Neural crest cell (in vitro differentiated cells): ENCODE data around the gene SNW1. TPM values are rescaled to one million over a fixed set of nuclear protein-coding genes. Genes with fewer than 3 reads are reported as not detected.

Source experiments
- DNase-seq: peaks from one replicate; pipeline ENCODE4 v3.0.0; 2021; ENCODE audit warnings: low read depth, mixed read lengths, low spot score
- H3K27ac Mint-ChIP-seq: one replicate; pipeline ENCODE4 v1.8.0; 2021; ENCODE audit warnings: mild to moderate bottlenecking, mixed read lengths; ENCODE audit not compliant: unreplicated experiment
- H3K27me3 Mint-ChIP-seq: 2 replicates; pipeline ENCODE4 v1.8.0; 2021; ENCODE audit warnings: low read depth, mild to moderate bottlenecking, mixed read lengths
- H3K36me3 Mint-ChIP-seq: 2 replicates; pipeline ENCODE4 v1.8.0; 2021; ENCODE audit warnings: low read depth, mild to moderate bottlenecking, mixed read lengths
- H3K4me1 Mint-ChIP-seq: 2 replicates; pipeline ENCODE4 v1.8.0; 2021; ENCODE audit warnings: mixed read lengths
- H3K4me3 Mint-ChIP-seq: one replicate; pipeline ENCODE4 v1.8.0; 2021; ENCODE audit warnings: mild to moderate bottlenecking, mixed read lengths
- H3K9me3 Mint-ChIP-seq: 2 replicates; pipeline ENCODE4 v1.8.0; 2021; ENCODE audit warnings: mixed read lengths
- CTCF ChIP-seq: fragments of 200-600 bp; sonication (generic); conservative IDR thresholded peaks from 2 replicates; pipeline ENCODE4 v1.5.0; 2021; ENCODE audit warnings: antibody characterized with exemption, mild to moderate bottlenecking
- total RNA-seq: library from RNA; stranded (reverse); gene quantifications from 2 replicates; pipeline ENCODE4 v1.2.1, GENCODE V29; 2021

The SNW1 gene
- total RNA-seq, 1 donor from 2014 or later, result 104 TPM

- DNase-seq, result no peak
- Mint-ChIP-seq H3K4me3 (no peak overlapping the region), H3K27ac (no peak overlapping the region), H3K27me3 (no peaks in the 10 kb centered on the region), H3K4me1 (no peaks in the 10 kb centered on the region), H3K9me3 (no peaks in the 10 kb centered on the region), H3K36me3 (peaks cover 9% of the 10 kb centered on the region)
- TF ChIP-seq CTCF, result no peak
These were observed 79.5 kb downstream of the SNW1 start for GRCh38 chr14:77681196-77682157.

- Mint-ChIP-seq H3K36me3 (peaks cover 16% of the 10 kb centered on the region), H3K4me3 (no peak overlapping the region), H3K27me3 (no peaks in the 10 kb centered on the region)
These were observed 86.0 kb downstream of the SNW1 start for GRCh38 chr14:77674931-77675330.

GRCh38 chr14:77673193-77673592 is 87.8 kb downstream of the SNW1 start:
- TF ChIP-seq CTCF, result no peak
- Mint-ChIP-seq H3K36me3 (peaks cover 13% of the 10 kb centered on the region), H3K27ac (no peak overlapping the region), H3K9me3 (no peaks in the 10 kb centered on the region), H3K4me1 (no peaks in the 10 kb centered on the region), H3K4me3 (no peak overlapping the region), H3K27me3 (no peaks in the 10 kb centered on the region)
- DNase-seq, result no peak

More at GRCh38 chr14:77674931-77675330, 86.0 kb downstream of the SNW1 start:
- no peak for DNase-seq
- H3K27ac Mint-ChIP-seq, result no peak overlapping the region
- H3K9me3 Mint-ChIP-seq, result no peaks in the 10 kb centered on the region
- H3K4me1 Mint-ChIP-seq, result no peaks in the 10 kb centered on the region
- TF ChIP-seq CTCF, result no peak

Other genes starting within 250 kb of the SNW1 start
- 27.3 and 30.2 TPM in 2 replicates for gene SPTLC2, start 144.5 kb downstream of the SNW1 start, total RNA-seq
- gene ALKBH1, start 53.1 kb downstream of the SNW1 start, total RNA-seq, result 13.7 and 18.1 TPM in 2 replicates
- gene SLIRP, start 53.1 kb downstream of the SNW1 start, total RNA-seq, result 164 and 199 TPM in 2 replicates
- 9.0 and 9.5 TPM in 2 replicates for gene ADCK1, start 39.0 kb upstream of the SNW1 start, total RNA-seq